Right lobe of liver (tissue), 6 donors: Measurements from ENCODE around the gene C11orf71. TPM values are rescaled to one million over a fixed set of nuclear protein-coding genes. Genes with fewer than 3 reads are reported as not detected.

ENCODE experiments used
- ATAC-seq, 4 donors: fragments of 200-7000 bp; cut with Tn5 transposase; one replicate each; pipeline ENCODE4 v1.9.1; 2020; ENCODE audit warnings: mild to moderate bottlenecking in 4 of 4, moderate library complexity in 4 of 4
- DNase-seq, 3 donors: peaks; one replicate each; pipeline ENCODE4 v3.0.0-alpha.2; 2020
- H3K27ac ChIP-seq, 3 donors: fragments of 200-600 bp; one replicate each; pipeline ENCODE4 v1.8.0; 2022
- H3K27me3 ChIP-seq, 2 donors: fragments of 200-600 bp; one replicate each; pipeline ENCODE4 v1.8.0; 2022
- H3K36me3 ChIP-seq, 4 donors: fragments of 200-600 bp; sonication (generic) in 1 of 4; one replicate each; pipeline versions ENCODE4 v1.5.1 to v1.8.0; 2017 to 2022; ENCODE audit warnings: control low read depth in 1 of 4
- H3K4me1 ChIP-seq, 4 donors: fragments of 200-600 bp; sonication (generic) in 1 of 4; one replicate each; pipeline versions ENCODE4 v1.5.1 to v1.8.0; 2017 to 2022; ENCODE audit warnings: control low read depth in 1 of 4
- H3K4me3 ChIP-seq, 3 donors: fragments of 200-600 bp; one replicate each; pipeline ENCODE4 v1.8.0; 2022
- H3K9me3 ChIP-seq, 4 donors: fragments of 200-600 bp; sonication (generic) in 1 of 4; one replicate each; pipeline versions ENCODE4 v1.5.1 to v1.8.0; 2017 to 2022; ENCODE audit warnings: control low read depth in 1 of 4
- CTCF ChIP-seq, 4 donors: fragments of 200-600 bp in 3 of 4; fragments of 450-650 bp in 1 of 4; IDR thresholded peaks; one replicate each; pipeline versions ENCODE4 v1.5.1 to v1.8.0; 2016 to 2022; ENCODE audit warnings: antibody characterized with exemption in 4 of 4, mild to moderate bottlenecking in 2 of 4
- POLR2A ChIP-seq: fragments of 450-650 bp; IDR thresholded peaks from one replicate; pipeline ENCODE4 v1.6.1; 2017; ENCODE audit warnings: antibody characterized with exemption, mild to moderate bottlenecking
- WGBS: methylation state at CpG from one replicate; pipeline ENCODE4 v1.1.6; 2018; ENCODE audit warnings: low coverage, low lambda C conversion rate; ENCODE audit not compliant: insufficient coverage; ENCODE audit errors: missing lambda C conversion rate; 5-methylcytosine and 5-hydroxymethylcytosine counted together
- intact Hi-C, 2 donors: fragments of 100-400 bp; cut with DNase I; formaldehyde crosslinking; loops; one replicate each; pipeline versions ENCODE4 v1.11.2 to v1.14.1; 2022
- total RNA-seq, 6 experiments: library from RNA; depleted of rRNA in 2 of 6; stranded (reverse); fragments of >200 nt in 2 of 6; fragmentation: NEBNext Ultra II Directional in 3 of 6; extraction: Animal tissue kit (Norgen Biotek cat#: 25700) in 3 of 6; gene quantifications; one replicate each; pipeline versions ENCODE4 v1.1.0 to v1.2.4, GENCODE V29; 2016 to 2023
- donor health status: DM: no; HTN: yes; CAD: no.
- donor health status: DM: no; HTN: no; CAD: no.
- donor health status: DM: no; HTN: no; CAD: no.
- donor health status: DM: no; HTN: yes; CAD: no.
- donor health status: DM: no; HTN: yes; CAD: no.

C11orf71 gene
- total RNA-seq, 6 experiments from 2014 or later: 4.9 to 13.4 (median 8.6) TPM

- no peak for ATAC-seq
- WGBS: 96% methylated on average over 2 of the region's 2 CpGs
- DNase-seq: no peak
- Histone ChIP-seq H3K4me1 (peaks cover 0 to 6% (median 3%) of the 10 kb centered on the region in 4 donors), H3K27ac (no peak overlapping the region), H3K36me3 (peaks cover 0 to 28% (median 10%) of the 10 kb centered on the region in 4 donors), H3K9me3 (no peaks in the 10 kb centered on the region), H3K27me3 (no peaks in the 10 kb centered on the region), H3K4me3 (no peak overlapping the region)
- no peak for TF ChIP-seq POLR2A
- no peak for TF ChIP-seq CTCF (IDR thresholded peaks at IDR 0.05)
- intact Hi-C loops: no loop called here
Observed at GRCh38 chr11:114447444-114447843, 47.1 kb upstream of the C11orf71 start.

- H3K27me3 ChIP-seq: no peaks in the 10 kb centered on the region
- intact Hi-C loops: no loop called here
- DNase-seq (no peak), ATAC-seq (no peak)
- peaks cover 0 to 8% (median 2%) of the 10 kb centered on the region in 4 donors for H3K4me1 ChIP-seq
- TF ChIP-seq POLR2A (no peak), CTCF (IDR thresholded peaks at IDR 0.05) (no peak)
- no peaks in the 10 kb centered on the region for H3K9me3 ChIP-seq
- H3K27ac ChIP-seq: no peak overlapping the region
- H3K36me3 ChIP-seq: peaks cover 0 to 10% (median 0%) of the 10 kb centered on the region in 4 donors
- 92% methylated on average over 1 of the region's 1 CpG for WGBS
- H3K4me3 ChIP-seq: no peak overlapping the region
Observed at GRCh38 chr11:114442536-114442935, 42.2 kb upstream of the C11orf71 start.

GRCh38 chr11:114441921-114442320 lies 41.6 kb upstream of the C11orf71 start:
- no peaks in the 10 kb centered on the region for H3K27me3 ChIP-seq
- no peak overlapping the region for H3K27ac ChIP-seq
- H3K9me3 ChIP-seq: no peaks in the 10 kb centered on the region
- no peak for TF ChIP-seq POLR2A
- TF ChIP-seq CTCF (IDR thresholded peaks at IDR 0.05): no peak
- 83% methylated on average over 2 of the region's 2 CpGs for WGBS
- intact Hi-C loops: no loop called here
- no peak for ATAC-seq
- peaks cover 0 to 10% (median 0%) of the 10 kb centered on the region in 4 donors for H3K36me3 ChIP-seq
- H3K4me3 ChIP-seq: no peak overlapping the region
- H3K4me1 ChIP-seq: peaks cover 0 to 8% (median 2%) of the 10 kb centered on the region in 4 donors
- no peak for DNase-seq

GRCh38 chr11:114440971-114441763 lies 40.9 kb upstream of the C11orf71 start:
- WGBS: 78% methylated on average over 7 of the region's 7 CpGs
- Histone ChIP-seq H3K9me3 (no peaks in the 10 kb centered on the region), H3K36me3 (peaks cover 0 to 9% (median 0%) of the 10 kb centered on the region in 4 donors), H3K4me3 (no peak overlapping the region), H3K27me3 (no peaks in the 10 kb centered on the region), H3K4me1 (peaks cover 0 to 8% (median 2%) of the 10 kb centered on the region in 4 donors), H3K27ac (no peak overlapping the region)
- no peak for TF ChIP-seq POLR2A
- TF ChIP-seq CTCF (IDR thresholded peaks at IDR 0.05): no peak
- no peak for DNase-seq
- intact Hi-C loops: no loop called here
- ATAC-seq: no peak
